NCI-H146 (cell line): ENCODE data around the gene ELAVL3.
"Not testable (repeated sequence)": the region's sequence is repeated elsewhere in the genome, so short reads cannot be mapped to it uniquely, and the experiment has no call there.

ENCODE experiments used
- DNase-seq: peaks from one replicate; lab custom pipeline; 2025; lab: John Stamatoyannopoulos, UW

Gene ELAVL3

GRCh38 chr19:11435833-11436313, 45.0 kb downstream of the ELAVL3 start:
- DNase-seq, result peak; percentile 43

- DNase-seq, result peak; percentile 100
Observed at GRCh38 chr19:11435057-11435832, 45.6 kb downstream of the ELAVL3 start, which contains the start of the genes ODAD3 and PRKCSH. Gene ODAD3, minus strand, starts transcription at chr19:11435121. Its CDS starts 105 bp downstream, at chr19:11435016. Gene PRKCSH, plus strand, starts transcription at chr19:11435635. Its CDS starts 483 bp downstream, at chr19:11436118.

DNA sequence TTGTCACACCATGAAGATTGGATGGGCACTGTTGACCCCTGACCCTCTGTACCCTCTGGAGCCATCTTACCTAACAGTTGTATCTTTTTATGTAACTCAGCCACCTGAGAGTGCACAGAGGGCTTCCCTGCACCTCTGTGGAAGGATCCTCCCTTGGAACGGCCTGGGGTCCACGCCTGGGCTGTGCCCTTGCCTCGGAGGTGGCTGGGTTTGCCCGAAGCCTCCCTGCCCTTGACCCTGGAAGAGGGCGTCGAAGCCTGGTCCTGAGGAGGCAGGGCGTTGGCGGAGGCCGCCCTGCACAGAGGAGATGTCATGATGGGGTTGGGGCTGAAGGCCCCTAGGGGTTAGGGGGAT, 46.2 kb downstream of the ELAVL3 start:
- peak; percentile 67 for DNase-seq

DNA sequence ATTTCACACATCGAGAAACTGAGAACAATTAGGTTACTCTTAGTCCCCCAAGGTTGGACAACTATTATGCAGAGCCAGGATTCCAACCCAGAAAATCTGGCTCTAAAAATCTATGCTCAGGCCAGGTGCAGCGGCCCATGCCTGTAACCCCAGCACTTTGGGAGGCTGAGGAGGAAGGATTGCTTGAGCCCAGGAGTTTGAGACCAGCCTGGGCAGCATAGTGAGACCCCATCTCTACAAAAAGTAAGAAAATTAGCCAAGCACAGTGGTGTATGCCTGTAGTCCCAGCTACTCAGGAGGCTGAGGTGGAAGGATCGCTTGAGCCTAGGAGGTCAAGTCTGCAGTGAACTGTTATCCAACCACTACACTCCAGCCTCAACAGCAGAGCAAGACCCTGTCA, 47.3 kb downstream of the ELAVL3 start:
- DNase-seq, result not testable (repeated sequence)

DNA sequence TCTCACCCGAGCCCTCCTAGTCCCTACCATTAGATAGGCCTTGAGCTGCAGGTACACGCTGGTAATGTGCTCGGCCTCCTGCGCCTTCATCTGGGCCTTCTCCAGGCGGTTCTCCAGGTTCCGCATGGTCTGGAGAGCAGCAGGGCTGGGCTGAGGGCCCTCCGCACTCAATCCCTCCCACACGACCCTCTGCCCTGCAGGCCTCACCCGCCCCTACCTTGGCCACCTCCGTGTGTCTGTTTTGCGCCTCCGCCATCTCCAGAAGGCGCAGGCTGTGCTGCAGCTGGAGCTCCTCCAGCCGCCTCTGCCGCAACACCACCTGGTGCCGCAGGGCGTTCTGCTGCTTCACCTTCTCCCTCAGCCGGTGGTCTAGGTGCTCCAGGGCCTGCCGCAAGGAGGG, 54.2 kb downstream of the ELAVL3 start:
- no peak for DNase-seq

DNA sequence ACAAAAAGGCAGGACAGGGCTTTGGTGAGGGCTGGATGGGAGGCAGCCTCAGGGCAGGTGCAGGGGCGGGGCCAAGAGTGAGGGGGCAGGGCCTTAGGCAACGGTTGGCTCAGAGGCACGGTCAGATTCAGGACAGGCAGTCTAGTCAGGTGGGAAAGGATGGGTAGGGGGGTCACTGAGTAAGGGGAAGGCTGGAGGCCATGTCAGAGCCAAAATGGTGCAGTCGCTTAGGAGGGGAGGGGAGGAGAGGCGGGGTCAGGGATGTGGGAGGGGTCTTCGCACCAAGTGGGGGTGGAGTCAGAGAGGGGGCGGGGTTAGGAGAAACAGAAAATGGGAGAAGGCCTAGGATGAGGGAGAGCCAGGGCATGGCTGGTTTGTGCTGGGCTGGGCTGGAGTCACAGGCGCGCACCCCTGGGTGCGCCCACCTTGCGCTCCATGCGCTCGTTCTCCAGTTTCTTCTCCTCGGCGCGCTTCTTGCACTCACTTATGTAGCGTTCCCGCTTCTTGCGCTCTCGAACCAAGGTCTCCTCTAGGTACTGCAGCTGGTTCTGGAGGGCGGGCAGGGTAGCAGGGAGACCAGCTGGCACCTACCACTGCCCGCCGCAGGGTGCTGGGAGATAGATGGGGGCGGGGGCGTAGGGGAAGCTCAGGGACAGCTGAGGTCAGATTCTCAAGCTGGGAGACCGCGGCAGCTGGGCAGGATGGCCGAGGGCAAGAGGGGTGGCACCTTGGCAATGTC, 55.0 kb downstream of the ELAVL3 start:
- no peak for DNase-seq

- DNase-seq, result no peak
Observed at GRCh38 chr19:11423791-11424181, 57.1 kb downstream of the ELAVL3 start.

GRCh38 chr19:11423164-11423790, 57.6 kb downstream of the ELAVL3 start:
- no peak for DNase-seq

DNA sequence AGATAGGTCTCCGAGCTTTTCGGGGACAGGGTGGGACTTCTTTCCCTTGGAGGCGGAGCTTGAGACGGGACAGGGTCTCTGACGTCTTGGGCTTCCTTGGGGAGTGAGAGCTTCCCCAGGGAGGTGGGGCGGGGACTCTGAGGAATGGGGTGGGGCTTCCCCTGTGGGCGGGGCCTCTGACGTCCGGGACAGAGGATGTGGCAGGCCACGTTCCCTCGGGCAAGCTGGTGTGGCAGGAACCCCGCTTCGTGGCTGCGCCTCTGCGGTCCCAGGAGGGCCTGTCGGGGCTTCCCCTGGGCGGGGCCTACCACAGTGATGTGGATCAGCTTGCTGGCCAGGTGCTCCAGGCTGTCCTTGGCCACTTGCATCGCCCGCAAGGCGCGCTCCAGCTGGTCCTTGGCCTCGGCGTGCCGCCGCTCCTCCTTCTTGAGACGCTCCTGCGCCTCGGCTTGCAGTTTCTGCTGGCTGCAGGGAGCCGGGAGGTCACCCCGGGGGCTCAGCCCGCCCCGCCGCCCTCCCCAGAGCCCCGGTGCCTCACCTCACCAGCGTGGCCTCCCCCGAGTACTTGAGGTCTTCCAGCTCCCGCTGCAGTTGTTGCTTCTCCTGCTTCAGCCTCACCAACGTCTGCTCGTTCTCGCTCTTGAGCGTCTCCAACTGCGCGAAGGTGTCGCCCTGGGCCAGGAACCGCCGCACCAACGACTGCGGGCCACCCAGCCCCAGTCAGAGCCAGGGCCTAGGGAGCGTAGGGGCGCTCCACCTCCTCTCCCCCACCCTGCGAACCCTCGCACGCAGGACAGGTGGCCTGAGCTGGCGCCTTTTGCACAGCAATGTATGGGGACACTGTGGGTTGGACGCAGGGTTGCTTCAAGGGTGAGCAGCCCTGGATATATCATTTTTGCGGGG, 58.4 kb downstream of the ELAVL3 start:
- peak; percentile 89 for DNase-seq

GRCh38 chr19:11421371-11422098, 59.3 kb downstream of the ELAVL3 start:
- DNase-seq, result peak; percentile 89

DNA sequence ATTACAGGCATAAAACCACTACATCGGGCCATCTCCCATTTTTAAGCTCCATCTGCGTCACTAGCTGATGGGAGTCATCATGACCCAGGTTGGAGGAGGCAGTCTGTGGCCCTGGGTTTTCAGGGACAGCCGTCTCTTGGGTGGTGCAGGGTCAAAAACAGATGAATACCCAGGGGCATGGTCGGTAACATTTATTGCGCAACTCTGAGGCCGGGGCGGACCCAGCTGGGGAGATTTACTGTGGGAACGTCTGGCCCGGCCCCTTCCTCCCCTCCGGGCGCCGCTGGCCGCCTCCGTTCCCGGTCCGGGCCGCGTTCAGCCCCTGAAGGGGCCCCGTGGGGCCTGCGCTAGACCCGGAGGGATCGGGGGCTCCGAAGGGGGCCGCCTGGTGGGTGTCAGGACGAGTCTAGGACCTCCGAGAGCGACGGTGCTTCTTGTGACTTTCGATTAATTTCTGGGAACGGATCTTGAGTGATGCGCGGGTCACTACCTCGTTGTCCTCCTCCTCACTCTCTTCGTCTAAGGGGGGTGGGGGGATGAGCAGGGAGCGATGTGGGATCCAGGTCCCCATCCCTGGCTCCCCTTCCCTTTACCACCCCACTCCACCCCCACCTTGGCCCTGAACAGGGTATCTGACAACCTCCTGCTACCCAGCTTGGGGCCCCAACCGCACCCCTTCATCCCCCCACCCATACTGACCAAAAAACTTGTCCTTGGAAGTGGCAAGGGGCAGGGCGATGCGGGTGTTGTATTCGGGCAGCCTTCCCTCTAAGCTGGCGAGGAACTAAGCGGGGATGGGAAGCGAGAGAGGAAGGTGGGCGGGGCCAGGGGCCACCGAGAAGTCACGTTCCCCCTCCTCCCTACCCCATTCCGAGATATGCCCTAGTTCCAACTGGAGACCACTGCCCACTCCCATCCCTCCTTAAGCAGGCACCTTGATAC, 60.1 kb downstream of the ELAVL3 start:
- peak; percentile 55 for DNase-seq

DNA sequence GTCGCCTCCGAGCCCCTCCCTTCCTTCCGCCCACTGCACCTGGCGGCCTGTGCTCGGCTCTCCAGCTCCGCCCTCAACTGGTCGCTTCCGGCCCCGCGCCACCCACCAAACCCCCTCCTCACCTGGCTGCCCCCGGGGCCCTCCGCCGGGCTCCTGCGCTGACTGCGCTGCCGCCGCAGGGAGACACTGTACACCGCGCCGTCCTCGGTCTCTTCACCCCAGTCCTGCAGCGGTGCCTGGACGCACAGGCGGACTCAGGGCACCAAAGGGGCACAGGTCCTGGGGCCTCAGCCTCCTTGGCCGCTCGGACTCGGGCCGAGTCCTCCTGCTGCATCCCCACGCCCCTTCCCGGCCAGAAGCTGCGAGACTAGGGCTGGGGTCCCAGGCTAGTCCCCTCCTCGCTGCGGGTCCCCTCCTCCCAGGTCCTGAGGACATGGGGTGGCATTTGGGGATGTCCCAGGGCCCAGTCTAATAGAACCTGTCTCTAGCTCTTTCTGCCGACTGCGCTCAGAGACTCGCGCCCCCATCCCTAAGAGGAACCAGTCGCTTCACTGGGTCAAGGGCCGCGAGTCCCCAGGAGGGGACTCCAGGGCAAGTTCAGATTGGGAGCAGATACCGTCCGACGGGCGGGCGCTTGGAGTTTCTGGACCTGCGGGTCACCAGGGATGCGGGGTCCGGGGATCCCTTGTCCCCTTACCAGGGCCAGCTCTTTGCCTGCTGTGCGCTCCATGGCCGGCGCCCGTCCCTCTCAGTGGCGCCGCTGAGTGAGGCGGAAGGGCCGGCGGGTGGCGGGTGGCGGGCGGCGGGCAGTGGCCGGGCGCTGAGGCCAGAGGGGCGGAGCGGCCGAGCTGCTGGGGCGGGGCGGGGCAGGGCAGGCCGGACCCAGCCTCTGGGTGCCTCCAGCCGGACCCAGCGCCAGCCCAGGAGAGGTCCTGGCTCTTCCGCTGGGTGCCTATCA, 62.0 kb downstream of the ELAVL3 start, which contains the start of gene RGL3:
TSS of gene RGL3 (minus strand) at position 766 of the 958 bp plus-strand sequence. CDS start at position 730, 36 bp downstream.
- peak; percentile 95 for DNase-seq

DNA sequence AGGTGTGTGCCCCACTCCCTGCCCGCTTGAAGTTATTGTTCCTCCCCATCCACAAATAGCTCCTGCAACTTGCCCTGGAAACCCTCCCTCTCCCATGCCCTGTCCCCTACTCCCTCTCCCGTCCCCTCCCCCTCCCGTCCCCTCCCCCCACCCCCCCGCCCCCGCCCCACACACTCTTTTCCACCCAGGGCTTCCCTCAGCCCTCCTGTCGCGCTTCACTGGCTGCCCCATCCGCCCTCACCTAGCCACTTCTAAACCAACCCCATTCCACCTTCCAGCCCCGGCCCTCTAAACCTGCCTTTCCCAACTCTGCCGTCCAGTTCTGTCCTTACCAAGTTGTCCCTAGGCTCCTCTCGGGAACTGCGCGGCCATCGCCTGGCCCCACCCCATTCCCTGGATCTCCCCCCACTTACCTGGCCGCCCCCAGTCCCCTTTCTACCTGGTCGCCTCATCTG, 62.7 kb downstream of the ELAVL3 start:
- DNase-seq, result no peak

DNA sequence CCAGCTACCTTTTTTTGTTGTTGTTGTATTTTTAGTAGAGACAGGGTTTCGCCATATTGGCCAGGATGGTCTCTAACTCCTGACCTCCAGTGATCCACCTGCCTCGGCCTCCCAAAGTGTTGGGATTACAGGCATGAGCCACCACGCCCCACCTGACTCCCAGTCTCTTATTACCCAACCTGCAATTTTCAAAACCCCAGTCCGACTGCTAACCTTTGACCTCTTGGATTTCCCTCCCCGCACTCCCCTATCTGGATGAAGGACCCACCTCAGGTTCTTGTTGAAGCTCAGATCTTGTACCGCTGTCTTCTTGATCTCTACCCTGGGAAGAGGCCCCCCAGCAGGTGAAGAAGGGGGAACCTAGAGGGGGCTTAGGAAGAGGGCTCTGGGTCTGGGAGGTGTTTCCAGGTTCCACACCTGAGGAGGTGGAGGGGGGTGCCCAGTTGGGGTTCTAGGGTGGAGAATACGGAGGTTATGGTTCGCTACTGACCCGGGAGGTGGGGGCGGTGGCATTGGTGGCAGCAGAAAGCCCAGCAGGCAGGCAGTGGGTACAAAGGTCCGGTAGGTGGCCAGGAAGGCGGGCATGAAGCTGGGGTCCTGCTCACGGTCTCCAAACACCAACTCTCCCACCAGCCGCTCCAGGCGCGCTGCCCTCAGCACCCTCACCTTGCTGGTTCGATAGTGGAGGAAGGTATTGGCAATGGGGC, 64.3 kb downstream of the ELAVL3 start:
- DNase-seq, result no peak

DNA sequence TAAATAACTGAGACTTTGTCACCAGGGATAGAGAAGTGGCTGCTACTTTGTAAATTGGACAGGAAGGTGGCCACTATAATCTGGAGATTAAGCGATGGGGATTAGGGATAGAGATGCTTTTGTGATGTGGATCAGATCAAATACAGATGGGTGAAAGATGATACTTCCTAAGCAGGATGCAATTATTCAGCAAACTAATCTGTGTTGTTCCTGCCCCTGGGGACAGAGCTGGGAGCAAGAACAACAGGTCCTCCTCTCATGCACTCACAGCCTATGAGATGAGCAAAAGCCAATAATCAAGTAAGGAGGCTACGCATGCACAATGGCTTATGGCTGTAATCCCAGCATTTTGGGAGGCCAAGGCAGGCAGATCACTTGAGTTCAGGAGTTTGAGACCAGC, 66.3 kb downstream of the ELAVL3 start:
- peak; percentile 64 for DNase-seq

DNA sequence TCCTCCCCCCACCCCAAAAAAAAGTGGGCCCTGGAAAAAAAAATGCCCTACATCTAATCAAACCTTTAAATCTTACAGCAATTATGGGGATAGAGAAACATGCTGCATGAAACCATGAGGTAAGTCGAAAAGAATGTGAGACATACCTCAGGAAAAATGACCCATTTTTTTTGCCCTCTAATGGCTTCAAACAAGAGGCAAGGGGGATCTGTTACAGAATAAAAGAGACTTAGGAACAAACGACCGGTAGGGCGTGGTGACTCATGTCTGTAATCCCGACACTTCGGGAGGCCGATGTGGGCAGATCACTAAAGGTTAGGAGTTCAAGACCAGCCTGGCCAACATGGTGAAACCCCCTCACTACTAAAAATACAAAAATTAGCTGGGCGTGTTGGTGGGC, 70.2 kb downstream of the ELAVL3 start:
- no peak for DNase-seq

GRCh38 chr19:11408591-11408990, 72.3 kb downstream of the ELAVL3 start:
- DNase-seq, result no peak
